Mesothelial cell of epicardium (in vitro differentiated cells): ENCODE results near the gene IL17F. TPM values are rescaled to one million over a fixed set of nuclear protein-coding genes. Genes with fewer than 3 reads are reported as not detected.

Experiments
- DNase-seq, 2 experiments: peaks; one replicate each; pipeline ENCODE4 v3.0.0; 2021; ENCODE audit warnings: low spot score in 2 of 2; ENCODE audit not compliant: unreplicated experiment in 2 of 2
- H3K27ac Mint-ChIP-seq: 2 replicates; pipeline ENCODE4 v1.8.0; 2021; ENCODE audit warnings: mixed read lengths
- H3K27me3 Mint-ChIP-seq: 2 replicates; pipeline ENCODE4 v1.8.0; 2021; ENCODE audit warnings: low read depth, mixed read lengths
- H3K36me3 Mint-ChIP-seq: 2 replicates; pipeline ENCODE4 v1.8.0; 2021; ENCODE audit warnings: mixed read lengths
- H3K4me1 Mint-ChIP-seq: 2 replicates; pipeline ENCODE4 v1.8.0; 2021; ENCODE audit warnings: mixed read lengths
- H3K4me3 Mint-ChIP-seq: 2 replicates; pipeline ENCODE4 v1.8.0; 2021; ENCODE audit warnings: mild to moderate bottlenecking, moderate library complexity, mixed read lengths
- H3K9me3 Mint-ChIP-seq: 2 replicates; pipeline ENCODE4 v1.8.0; 2021; ENCODE audit warnings: mixed read lengths
- total RNA-seq: library from RNA; stranded (reverse); gene quantifications from 3 replicates; pipeline ENCODE4 v1.2.1, GENCODE V29; 2021
- TF ChIP-seq, protein P1 (sequence below): fragments of 200-600 bp; sonication (generic); IDR thresholded peaks from one replicate; pipeline ENCODE4 v1.5.0; 2021; ENCODE audit warnings: antibody characterized with exemption; ENCODE audit not compliant: unreplicated experiment

IL17F gene
- total RNA-seq, 1 donor from 2014 or later = not detected

DNA sequence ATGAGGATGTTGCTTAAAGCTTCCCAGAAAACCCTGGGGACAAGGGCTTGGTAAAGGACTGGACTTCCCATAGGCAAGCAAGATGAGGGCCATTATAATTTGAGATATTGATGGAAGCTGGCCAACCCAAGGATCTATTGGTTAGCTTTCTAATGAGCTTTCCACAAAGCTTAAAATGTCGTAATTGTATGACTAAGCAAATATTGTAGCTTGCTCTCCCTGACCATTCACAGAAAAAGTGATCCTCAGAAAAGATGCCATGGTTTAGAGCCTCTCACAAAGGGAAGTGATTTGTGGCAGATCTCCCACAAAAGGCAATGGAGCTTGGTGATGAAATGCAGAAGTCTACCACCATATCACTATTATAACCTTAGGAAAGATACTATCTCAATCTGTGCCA, 13.6 kb downstream of the IL17F start:
- no peak overlapping the region for H3K4me3 Mint-ChIP-seq
- H3K27me3 Mint-ChIP-seq = peaks cover 4% of the 10 kb centered on the region
- TF ChIP-seq, protein P1, sequence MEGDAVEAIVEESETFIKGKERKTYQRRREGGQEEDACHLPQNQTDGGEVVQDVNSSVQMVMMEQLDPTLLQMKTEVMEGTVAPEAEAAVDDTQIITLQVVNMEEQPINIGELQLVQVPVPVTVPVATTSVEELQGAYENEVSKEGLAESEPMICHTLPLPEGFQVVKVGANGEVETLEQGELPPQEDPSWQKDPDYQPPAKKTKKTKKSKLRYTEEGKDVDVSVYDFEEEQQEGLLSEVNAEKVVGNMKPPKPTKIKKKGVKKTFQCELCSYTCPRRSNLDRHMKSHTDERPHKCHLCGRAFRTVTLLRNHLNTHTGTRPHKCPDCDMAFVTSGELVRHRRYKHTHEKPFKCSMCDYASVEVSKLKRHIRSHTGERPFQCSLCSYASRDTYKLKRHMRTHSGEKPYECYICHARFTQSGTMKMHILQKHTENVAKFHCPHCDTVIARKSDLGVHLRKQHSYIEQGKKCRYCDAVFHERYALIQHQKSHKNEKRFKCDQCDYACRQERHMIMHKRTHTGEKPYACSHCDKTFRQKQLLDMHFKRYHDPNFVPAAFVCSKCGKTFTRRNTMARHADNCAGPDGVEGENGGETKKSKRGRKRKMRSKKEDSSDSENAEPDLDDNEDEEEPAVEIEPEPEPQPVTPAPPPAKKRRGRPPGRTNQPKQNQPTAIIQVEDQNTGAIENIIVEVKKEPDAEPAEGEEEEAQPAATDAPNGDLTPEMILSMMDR = no peak
- DNase-seq = no peak
- H3K36me3 Mint-ChIP-seq = no peaks in the 10 kb centered on the region
- H3K27ac Mint-ChIP-seq = no peak overlapping the region
- H3K4me1 Mint-ChIP-seq = peaks cover 30% of the 10 kb centered on the region
- no peaks in the 10 kb centered on the region for H3K9me3 Mint-ChIP-seq

DNA sequence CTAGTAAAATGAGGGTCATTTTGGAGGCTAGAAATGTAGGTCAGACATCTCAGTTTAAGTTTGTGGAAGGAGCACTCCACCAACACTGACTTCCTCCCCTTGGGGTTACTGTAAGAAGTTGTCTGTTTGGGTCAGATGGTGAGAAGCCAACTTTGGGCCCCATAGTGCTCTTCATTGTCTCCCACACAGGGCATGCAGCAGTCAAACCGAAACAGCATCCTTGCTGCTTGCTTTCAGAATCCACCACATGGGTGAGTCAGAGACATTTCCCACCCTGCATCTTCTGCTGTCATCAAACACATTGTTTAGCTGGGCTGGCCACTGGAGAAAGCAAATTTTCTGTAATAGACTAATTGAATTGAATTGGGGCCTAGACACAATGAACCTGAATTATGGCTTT, 16.8 kb downstream of the IL17F start:
- peak overlapping the region; percentile 93 for H3K27ac Mint-ChIP-seq
- H3K4me1 Mint-ChIP-seq = peaks cover 13% of the 10 kb centered on the region
- H3K9me3 Mint-ChIP-seq = no peaks in the 10 kb centered on the region
- no peaks in the 10 kb centered on the region for H3K36me3 Mint-ChIP-seq
- H3K27me3 Mint-ChIP-seq = peaks cover 24% of the 10 kb centered on the region
- no peak overlapping the region for H3K4me3 Mint-ChIP-seq
- DNase-seq = no peak
- TF ChIP-seq, protein P1 = no peak

DNA sequence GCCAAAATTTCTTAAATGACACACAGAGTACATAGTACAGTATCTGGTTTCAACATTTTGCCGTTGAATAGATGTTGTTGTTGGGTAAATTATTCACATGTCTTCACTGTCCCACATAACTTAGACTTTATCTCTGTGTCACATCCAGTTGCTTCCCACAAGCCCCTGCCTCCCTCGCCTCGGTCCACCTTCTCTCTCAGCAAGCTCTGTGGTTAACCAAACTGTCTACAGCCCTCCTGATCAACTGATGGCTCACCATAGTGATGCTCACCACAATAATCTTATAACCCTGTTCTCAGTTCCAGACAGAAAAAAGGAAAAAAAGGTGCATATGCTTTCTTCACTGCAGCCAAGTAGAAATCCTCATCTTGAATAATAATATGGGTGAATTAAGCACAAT, 23.0 kb downstream of the IL17F start:
- TF ChIP-seq, protein P1 = no peak
- H3K27me3 Mint-ChIP-seq = peaks cover 38% of the 10 kb centered on the region
- no peak overlapping the region for H3K27ac Mint-ChIP-seq
- no peak for DNase-seq
- H3K4me3 Mint-ChIP-seq = no peak overlapping the region
- no peaks in the 10 kb centered on the region for H3K4me1 Mint-ChIP-seq
- H3K9me3 Mint-ChIP-seq = no peaks in the 10 kb centered on the region
- H3K36me3 Mint-ChIP-seq = no peaks in the 10 kb centered on the region

DNA sequence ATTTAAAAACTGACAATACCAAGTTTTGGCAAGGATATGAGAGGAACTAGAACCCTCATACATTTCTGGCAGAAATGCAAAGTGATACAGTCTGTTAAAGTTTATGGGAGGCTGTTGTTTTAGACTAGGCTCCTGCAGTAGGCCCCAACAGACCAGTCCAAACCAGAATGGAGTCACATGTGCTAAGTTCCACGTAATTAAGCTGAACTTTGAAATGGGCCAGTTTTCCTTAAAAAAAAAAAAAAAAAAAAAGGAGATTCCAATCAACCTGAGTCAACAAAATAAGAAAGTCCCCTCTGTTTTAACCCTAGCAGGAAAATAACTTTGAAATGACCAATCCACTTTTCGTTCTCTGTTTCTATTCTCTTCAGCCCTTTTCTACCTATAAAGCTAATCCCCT, 26.5 kb downstream of the IL17F start:
- no peak for DNase-seq
- Mint-ChIP-seq H3K36me3 (no peaks in the 10 kb centered on the region), H3K27me3 (peaks cover 17% of the 10 kb centered on the region), H3K4me3 (no peak overlapping the region), H3K4me1 (no peaks in the 10 kb centered on the region), H3K9me3 (no peaks in the 10 kb centered on the region), H3K27ac (no peak overlapping the region)
- TF ChIP-seq, protein P1 = no peak

DNA sequence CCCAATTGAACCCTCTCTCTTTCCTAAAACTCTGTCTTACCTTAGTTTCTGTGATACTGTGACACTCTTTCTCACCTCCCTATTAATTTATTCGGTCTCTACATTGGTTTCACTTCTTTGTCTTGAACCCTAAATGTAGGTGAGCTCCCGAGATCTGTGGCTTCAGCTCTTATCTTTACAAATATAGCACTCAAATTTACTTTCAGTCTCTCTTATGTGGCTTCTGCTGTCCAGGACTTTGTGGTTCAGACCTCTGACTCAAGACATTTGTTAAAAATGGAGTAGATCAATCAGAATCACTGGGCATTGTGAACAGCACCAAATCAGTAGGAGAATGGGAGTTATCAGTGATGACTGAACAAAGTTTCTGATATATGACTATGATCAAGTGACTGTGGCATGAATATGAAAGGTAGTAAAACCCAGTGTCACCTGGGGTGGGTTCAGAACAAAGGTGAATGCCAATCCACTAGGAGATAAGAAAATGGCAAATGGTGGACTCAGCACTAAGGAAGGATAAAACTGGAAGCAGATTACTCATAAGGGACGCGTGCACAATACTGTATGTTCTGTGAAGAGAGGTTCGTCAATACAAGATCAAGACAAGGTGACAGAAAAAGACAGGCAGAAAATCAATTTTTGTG, 27.2 kb downstream of the IL17F start:
- Mint-ChIP-seq H3K36me3 (no peaks in the 10 kb centered on the region), H3K4me1 (no peaks in the 10 kb centered on the region), H3K9me3 (no peaks in the 10 kb centered on the region), H3K4me3 (no peak overlapping the region), H3K27ac (no peak overlapping the region), H3K27me3 (peaks cover 18% of the 10 kb centered on the region)
- no peak for DNase-seq
- TF ChIP-seq, protein P1 = no peak

DNA sequence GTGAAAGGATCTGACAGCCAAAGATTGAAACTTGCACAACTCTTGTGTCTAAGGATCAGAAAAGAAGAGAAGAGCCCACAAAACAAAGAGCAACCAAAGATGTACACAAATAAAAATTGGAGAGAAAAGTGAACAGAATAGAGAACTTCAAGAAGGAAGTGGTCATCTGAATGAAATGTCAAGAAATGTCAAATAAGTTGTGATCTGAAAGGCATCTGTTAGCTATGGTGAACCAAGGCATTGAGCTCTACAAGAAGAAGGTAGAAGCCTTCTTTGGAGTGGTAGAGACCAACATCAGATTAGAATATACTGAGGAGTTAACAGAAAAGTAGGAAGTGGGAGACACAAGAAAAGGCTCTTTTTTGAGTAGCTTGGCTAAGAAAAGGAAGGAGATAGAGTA, 28.5 kb downstream of the IL17F start:
- TF ChIP-seq, protein P1 = no peak
- Mint-ChIP-seq H3K4me3 (no peak overlapping the region), H3K27me3 (peaks cover 11% of the 10 kb centered on the region), H3K27ac (no peak overlapping the region), H3K36me3 (no peaks in the 10 kb centered on the region), H3K4me1 (no peaks in the 10 kb centered on the region), H3K9me3 (no peaks in the 10 kb centered on the region)
- DNase-seq = no peak
